GM18858 (cell line): ENCODE measurements around the gene TMPRSS5.
"Not testable (repeated sequence)": the region's sequence is repeated elsewhere in the genome, so short reads cannot be mapped to it uniquely, and the experiment has no call there.

Experiments
- ATAC-seq: cut with Tn5 transposase; IDR thresholded peaks from one replicate; pipeline ENCODE4 v1.9.1; 2021; ENCODE audit not compliant: unreplicated experiment

TMPRSS5 gene

GRCh38 chr11:113705871-113706655 lies at the start of gene TMPRSS5:
TMPRSS5 (minus strand) TSS chr11:113706308; CDS start chr11:113706224, 84 bp downstream.
- no peak for ATAC-seq

DNA sequence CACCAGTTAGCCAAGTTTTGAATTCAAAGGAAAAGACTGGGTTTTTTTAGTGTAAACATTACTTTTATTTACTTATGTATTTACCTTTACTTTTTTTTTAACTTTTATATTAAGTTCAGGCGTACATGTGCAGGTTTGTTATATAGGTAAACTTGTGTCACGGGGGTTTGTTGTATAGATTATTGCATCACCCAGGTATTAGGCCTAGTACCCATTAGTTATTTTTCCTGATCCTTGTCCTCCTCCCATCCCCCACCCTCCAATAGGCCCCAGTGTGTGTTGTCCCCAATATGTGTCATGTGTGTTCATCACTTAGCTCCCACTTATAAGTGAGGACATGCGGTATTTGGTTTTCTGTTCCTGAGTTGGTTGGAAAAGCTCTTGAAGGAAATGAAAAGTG lies 46.8 kb upstream of the TMPRSS5 start:
- no peak for ATAC-seq

GRCh38 chr11:113736323-113736722 lies 30.2 kb upstream of the TMPRSS5 start:
- no peak for ATAC-seq

- no peak for ATAC-seq
Observed at GRCh38 chr11:113732092-113732491, 26.0 kb upstream of the TMPRSS5 start.

DNA sequence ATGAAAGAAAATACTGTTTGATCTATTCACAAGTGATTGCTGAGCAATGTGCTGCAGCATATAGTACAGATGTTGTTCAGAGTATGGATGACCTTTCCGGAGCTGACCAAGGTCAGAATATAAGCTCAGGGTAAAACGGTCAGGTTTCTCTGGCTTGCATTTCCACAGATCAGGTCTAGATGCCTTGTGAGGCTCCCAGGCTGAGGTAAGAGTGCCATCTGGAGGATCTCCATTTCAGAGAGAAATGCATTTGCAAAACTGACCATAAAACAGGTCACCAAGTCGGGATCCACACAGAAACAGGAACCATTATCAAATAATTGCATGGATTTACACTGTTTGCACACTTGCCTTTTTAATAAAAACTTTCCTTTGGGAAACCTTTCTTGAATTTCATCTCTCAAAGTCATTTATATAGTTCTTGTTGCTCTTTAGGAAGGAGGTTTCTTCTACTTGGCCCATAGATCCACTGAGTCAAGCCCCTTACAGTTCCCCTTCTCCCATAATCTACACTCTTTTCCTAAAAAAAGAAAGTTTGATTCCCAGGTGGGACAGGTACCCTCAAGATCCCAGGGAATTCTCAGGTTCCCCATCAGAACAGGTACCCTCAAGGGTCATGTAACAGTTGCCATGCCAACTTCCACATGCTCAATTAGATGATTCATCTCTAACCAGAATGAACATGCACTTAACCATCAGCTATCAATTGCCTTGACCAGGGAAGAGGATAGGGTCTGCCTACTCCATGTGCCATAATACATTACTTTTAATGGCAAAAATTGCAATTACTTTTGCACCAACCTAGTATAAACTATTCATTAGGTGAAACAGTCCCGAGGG lies 25.0 kb upstream of the TMPRSS5 start:
- no peak for ATAC-seq

- no peak for ATAC-seq
Observed at GRCh38 chr11:113729456-113729855, 23.3 kb upstream of the TMPRSS5 start.

DNA sequence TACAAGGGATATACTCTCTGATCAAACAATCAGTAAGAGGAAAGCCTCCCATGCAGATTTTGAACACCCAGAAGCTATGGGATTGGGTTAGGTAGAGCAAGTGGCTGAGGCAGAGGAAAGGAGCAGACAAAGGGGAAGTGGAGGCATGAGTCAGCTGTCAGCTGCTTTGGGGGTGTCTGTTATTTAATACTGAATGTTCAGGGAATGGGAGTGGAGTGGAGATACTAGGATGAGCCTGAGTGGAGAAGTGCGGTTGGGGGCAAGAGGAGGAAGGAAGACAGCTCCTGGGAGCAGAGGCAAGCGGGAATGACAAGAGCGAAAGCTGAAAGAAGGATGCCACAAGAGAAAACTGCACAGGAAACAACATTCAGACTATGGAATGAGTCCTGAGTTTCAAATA lies 22.7 kb upstream of the TMPRSS5 start:
- no peak for ATAC-seq

- ATAC-seq = no peak
Observed at GRCh38 chr11:113725913-113726312, 19.8 kb upstream of the TMPRSS5 start.

DNA sequence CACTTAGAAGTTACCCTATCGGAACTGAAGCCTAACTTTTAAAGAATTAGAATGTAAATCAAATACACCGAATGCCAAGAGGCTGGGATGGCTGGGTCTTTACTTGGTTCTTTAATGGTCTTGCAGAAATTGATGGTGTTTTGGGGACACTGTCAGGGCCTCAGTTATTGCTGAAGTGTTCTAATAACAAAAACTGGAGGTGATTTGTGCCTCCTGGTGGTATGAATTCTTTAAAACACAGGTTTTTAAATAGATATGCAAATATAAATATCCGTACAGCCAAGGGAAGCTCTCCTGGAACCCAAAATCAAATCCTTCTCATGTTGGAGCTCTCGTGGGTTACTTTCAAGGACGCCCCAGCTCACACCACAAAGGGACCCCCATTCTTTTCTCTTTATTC lies 19.3 kb upstream of the TMPRSS5 start:
- ATAC-seq = no peak

DNA sequence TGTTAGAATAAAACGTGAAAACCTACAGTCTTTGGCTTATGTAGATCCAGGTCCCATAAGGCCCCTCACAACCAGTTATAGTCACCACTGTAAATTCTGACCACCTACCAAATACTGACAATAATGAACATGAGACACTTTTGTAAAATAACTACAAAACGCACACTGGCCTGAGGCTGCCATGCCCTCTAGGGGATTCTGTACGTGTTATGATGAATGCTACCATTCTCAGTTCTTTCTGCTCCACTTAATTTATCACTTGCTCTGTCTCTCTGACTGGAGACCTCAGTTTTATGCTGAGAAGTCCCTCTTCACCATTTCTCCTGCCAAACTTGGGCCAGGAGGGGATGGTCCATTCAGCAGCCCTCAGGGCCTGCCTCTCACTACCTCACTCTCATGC lies 18.7 kb upstream of the TMPRSS5 start:
- no peak for ATAC-seq

- no peak for ATAC-seq
Observed at GRCh38 chr11:113723787-113724186, 17.7 kb upstream of the TMPRSS5 start.

- no peak for ATAC-seq
Observed at GRCh38 chr11:113722934-113723333, 16.8 kb upstream of the TMPRSS5 start.

GRCh38 chr11:113722221-113722620 lies 16.1 kb upstream of the TMPRSS5 start:
- ATAC-seq = no peak

GRCh38 chr11:113721462-113722066 lies 15.5 kb upstream of the TMPRSS5 start:
- ATAC-seq = no peak

DNA sequence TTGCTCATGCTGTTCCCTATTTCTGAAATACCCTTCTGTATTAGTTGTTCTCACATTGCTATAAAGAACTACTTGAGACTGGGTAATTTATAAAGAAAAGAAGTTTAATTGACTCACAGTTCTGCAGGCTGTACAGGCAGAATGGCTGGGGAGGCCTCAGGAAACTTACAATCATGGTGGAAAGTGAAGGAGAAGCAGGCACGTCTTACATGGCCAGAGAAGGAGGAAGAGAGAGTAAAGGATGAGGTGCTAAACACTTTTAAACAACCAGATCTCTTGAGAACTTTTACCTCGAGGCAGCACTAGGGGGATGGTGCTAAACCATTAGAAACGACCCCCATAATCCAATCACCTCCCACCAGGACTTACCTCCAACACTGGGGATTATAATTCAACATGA lies 14.4 kb upstream of the TMPRSS5 start:
- not testable (repeated sequence) for ATAC-seq

DNA sequence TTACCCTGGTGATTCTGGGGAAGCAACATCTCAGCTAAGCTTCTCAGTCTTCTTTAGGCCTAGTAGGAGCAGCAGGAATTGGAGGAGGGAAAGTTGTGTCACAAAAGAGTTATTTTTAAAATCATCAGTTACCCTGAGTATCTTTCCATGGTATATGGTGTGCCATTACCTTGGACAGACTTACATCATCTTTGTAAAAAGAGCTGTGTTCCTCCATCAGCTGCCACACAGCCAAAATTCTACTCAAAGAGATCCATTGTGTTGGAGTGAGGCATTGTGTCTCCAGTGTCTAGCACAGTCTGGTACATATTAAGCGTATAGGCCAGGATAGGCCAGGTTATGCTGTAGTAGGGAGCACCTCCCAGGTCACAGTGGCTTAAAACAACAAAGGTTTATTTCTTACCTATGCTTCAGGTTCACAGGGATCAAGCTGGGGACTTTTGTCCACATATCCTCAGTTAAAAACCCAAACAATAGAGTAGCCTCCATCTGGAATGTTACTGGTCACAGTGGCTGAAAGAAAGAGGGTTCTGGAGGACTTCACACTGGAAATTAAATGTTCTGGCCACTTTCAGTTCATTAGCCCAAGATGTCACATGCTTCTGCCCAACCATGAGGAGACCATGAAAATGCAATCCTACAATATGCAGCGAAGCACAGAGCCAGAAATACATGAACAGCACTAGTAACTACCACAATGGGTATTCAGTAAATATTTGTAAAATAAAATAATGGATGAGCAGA lies 9.9 kb upstream of the TMPRSS5 start:
- ATAC-seq = no peak

GRCh38 chr11:113715273-113715672 lies 9.2 kb upstream of the TMPRSS5 start:
- no peak for ATAC-seq

DNA sequence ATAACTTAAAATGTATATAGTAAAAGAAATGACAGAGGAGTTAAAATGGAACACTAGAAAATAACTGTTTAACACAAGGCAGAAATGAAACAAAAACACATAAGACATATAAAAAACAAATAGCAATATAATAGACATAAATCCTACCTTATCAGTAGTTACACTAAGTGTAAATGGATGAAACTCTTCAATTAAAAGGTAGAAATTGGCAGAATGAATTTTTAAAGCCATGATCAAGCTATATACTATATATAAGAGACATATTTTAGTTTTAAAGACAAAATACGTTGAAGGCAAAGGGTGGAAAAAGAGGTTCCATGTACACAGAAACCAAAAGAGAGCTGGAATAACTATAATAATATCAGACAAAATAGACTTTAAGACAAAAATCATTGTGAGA lies 4.9 kb upstream of the TMPRSS5 start:
- ATAC-seq = no peak

DNA sequence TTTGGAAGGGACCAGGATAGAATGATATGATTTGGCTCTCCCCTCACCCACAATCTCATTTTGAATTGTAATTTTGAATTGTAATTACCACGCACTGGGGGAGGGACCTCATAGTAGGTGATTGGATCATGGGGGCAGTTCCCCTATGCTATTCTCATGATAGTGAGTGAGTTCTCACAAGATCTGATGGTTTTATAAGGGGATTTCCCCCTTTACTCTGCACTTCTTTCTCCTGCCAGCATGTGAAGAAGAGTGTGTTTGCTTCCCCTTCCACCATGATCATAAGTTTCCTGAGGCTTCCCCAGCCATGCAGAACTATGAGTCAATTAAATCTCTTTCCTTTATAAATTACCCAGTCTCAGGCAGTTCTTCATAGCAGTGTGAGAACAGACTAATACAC lies 2.6 kb downstream of the TMPRSS5 start:
- not testable (repeated sequence) for ATAC-seq

DNA sequence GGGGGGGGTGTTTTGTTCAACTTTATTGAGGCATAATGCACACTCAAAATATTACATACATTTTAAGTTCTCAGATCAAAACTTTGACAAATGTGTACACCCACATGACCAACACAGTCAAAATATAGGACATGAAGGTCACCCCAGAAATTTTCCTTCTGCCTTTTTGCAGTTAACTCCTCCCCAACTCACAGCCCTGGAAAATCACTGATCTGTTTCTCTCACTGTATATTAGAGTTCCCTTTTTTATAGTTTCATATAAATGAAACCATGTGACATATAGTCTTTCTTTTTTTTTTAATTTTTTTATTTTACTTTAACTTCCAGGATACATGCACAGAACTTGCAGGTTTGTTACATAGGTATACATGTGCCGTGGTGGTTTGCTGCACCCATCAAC lies 4.6 kb downstream of the TMPRSS5 start:
- ATAC-seq = no peak

DNA sequence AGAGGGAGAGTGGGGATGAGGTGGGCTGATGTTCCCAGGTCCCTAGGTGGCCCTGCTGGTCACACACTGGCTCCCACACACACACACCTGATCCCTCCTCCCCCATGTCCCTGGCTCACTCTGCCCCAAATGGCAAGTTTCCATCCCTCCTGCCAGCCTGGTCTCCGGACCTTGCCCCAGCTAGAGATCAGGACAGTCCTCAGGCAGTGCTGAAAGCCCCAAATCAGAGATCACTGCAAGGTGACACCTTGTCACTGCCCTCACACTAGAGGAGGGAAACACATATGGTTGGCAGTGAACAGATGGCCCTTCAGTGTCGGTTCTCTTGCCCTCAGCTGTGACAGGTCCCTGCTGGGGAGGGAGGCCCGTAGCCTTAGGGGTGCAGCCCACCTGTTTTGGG lies 7.6 kb downstream of the TMPRSS5 start:
- no peak for ATAC-seq
